Measurements from ENCODE around the gene TNFAIP8L1.

DNA sequence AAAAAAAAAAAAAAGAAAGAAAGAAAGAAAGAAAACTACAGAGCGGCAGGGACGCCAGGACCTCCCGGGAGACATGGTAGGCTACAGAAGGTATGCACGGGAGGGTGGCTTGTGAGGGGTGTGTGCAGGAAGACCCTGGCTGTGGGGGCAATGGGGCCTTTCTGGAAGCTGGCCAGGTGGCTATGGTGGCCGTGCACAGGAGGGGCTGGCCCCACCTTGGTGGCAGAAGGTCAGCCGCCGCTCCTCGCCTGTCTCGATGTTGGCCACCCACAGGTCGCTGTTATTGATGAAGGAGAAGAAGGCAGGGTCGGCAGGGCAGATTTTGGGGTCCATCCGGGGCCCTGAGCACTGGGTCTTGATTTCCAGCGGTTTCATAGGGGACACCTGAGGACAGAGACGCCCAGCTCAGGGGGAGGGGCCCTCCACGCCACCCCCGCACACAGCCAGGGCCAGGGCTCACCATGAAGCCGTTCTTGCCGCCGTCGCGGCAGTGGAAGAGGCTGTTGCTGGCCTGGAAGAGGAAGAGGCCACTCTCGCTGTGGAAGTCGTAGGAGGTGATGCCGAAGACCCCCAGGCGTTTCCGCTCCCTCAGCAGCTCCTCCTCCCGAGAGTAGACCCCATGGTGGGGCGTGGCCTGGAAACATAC lies 64.5 kb downstream of the TNFAIP8L1 start:
- TF ChIP-seq, protein P1, sequence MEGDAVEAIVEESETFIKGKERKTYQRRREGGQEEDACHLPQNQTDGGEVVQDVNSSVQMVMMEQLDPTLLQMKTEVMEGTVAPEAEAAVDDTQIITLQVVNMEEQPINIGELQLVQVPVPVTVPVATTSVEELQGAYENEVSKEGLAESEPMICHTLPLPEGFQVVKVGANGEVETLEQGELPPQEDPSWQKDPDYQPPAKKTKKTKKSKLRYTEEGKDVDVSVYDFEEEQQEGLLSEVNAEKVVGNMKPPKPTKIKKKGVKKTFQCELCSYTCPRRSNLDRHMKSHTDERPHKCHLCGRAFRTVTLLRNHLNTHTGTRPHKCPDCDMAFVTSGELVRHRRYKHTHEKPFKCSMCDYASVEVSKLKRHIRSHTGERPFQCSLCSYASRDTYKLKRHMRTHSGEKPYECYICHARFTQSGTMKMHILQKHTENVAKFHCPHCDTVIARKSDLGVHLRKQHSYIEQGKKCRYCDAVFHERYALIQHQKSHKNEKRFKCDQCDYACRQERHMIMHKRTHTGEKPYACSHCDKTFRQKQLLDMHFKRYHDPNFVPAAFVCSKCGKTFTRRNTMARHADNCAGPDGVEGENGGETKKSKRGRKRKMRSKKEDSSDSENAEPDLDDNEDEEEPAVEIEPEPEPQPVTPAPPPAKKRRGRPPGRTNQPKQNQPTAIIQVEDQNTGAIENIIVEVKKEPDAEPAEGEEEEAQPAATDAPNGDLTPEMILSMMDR (conservative IDR thresholded peaks at IDR 0.05; ENCODE audit: low read depth, low read length) = no peak
- TF ChIP-seq EZH2 (IDR thresholded peaks at IDR 0.05; ENCODE audit: low read length, unreplicated experiment) = no peak

Measured in PC-3 (cell line).